Effector CD8-positive, alpha-beta T cell (primary cell): ENCODE measurements around the gene SPTBN1.

ENCODE experiments used
- DNase-seq: peaks from one replicate; lab custom pipeline; 2025; lab: John Stamatoyannopoulos, UW

The SPTBN1 gene

DNA sequence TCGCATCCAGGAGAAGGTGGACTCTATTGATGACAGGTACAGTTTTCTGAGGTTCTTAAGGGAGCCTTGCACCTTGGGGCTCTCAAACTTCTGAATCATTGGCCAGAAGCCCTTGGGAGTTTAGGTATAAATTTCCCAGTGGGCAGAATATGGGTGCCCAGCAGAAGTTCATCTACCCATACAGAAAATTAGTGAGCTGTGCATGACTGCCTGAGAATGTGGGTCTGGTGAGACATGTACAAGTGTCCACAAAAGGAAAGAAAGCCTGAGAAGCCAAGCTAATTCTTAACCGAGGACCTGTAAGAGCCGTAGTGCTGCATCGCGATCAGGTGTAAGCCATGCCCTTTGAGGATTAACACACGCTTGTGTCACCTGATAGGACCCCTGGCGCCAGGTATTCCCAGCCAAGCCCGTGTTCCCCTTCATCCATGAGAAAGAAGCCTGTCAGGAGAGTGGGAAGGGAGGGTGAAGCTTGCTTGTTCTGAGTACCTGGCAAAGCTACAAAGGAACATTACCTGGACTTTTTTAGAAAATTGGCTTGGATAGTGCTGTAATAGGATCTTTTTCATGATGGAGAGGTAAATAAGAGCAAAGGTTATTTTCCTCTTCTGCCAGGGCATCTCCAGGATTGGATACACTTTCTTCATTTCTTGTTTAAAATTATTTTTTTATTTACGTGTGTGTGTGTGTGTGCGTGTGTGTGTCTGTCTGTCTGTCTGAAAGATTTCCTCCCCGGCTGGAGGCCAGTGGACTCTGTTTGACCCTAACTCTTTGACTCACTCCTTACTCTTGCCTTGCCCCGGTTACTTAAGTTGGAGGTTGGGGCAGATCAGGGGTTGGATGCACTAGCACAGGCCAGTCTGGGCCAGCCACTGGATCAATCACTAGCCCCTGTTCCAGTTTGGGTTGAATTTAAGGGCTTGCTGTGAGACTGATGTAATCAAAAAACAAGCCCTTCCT, 176.9 kb downstream of the SPTBN1 start:
- no peak for DNase-seq

DNA sequence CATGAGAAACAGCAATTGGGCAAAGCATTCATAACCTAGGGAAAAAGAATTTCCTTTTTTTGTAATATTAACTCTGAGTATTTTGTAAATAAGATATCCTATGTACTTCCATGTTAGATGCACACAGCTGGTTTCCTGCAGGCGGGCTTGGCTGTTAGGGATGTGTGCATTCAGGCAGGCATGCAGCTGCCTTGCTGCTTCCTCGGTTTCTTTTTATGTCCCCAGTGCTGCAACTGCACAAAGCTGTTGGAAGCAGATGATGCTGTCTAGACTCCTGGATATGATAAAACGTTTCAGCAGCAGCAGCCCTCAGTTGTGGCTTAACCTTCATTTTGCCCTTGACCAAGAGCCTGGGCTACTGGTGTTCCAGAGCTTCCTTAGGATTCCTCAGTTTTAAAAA, 177.9 kb downstream of the SPTBN1 start:
- no peak for DNase-seq

DNA sequence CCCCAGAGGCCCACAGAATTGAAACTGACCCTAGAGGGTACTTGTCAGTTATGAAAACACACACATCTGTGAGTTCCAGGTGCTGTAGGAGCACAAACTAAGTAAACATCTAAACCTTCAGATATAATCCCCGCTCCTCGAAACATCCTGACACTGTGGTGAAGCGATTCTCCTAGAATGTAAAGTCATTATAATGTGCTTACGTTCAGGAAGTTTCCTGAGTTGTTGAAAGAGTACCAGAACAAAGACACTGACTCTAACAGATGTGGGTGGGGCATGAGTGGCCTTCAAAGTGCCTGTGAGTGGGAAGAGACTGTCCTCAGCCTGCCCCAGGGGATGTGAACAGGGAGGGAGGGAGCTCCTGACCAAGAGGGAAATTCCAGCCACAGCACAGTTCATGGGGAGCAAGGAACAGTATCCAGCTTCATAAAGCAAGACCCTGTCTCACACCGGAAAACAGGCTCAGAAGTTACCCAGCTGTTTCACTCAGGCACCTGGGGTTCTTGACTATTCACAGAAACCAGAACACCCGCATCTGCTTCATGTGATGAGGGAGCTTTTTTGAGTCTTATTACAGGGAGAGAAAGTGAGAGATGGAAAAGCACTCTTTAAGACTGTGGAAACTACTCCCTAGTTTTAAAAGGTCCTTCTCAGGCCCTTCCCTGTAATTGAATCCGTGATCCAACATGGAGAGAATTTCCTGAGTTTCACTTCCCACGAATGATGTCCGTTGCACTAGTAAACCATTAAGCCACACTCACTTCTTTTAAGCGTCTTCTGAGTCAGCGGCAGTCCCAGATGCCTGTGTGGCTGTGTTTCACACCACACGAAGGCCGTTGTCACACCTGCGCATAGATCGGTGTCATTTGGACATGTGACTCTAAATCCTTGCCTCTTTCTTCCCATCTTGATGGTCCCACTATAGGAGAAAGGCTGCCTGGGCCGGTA, 178.7 kb downstream of the SPTBN1 start:
- DNase-seq = no peak

DNA sequence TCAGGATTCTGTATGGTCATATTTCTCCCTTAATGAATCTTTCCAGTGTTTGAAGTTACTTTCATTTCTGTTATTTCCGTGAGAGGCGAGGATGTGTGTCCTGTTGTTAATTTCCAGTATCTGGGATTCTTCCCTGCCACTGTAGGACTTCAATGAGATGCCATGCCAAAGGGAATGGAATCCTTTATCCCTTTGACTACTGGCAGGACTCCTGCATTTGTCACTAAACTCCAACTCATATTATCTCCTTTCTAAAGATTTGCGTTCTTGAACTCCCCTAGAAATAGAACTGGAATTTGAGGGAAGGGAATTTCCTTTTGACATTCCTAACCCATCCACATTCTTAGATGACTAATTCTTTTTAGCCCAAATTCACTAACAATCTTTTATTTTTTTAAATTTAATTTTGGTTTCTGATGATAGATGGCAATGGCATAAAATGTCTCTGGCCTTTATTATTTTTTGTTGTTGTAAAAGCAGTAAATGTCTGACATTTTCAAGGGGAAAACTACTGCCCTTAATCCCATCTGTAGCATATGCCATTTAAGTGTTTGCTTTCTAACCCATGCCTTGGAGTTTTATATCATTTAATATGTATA, 179.5 kb downstream of the SPTBN1 start:
- no peak for DNase-seq

DNA sequence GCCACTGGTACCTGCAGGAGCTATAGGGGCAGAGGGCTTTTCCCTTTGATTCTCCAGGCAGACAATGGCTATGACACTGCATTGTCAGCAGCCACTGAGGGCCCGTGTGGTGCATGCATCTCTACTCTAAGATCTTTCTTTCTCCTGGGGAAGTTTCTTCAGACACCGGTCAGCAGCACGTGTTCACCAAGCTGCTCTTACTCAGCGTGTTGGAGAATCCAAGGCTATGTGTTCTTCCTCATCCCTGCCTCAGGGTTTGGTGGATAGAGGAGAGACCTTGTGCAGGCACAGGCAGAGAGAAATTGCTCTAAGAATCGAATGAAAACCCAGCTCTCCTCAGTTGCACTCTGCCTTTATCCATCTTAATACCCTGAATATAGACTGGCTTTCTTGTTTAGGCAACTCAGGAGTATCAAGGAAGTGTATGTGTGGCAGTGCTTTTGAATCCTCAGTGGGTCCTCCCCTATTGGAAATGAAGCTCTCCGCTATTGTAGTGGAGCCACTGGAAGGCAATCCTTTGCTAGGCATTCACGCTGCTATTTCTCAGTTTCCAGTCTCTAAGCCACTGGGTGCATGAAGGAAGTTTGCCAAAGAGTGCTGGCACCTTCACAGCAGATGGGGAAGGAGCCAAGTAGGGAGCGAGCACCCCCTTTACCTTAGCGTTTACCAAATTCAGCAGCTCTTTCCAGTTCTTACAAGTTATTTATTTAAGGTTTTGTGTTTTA, 180.4 kb downstream of the SPTBN1 start:
- DNase-seq = no peak

DNA sequence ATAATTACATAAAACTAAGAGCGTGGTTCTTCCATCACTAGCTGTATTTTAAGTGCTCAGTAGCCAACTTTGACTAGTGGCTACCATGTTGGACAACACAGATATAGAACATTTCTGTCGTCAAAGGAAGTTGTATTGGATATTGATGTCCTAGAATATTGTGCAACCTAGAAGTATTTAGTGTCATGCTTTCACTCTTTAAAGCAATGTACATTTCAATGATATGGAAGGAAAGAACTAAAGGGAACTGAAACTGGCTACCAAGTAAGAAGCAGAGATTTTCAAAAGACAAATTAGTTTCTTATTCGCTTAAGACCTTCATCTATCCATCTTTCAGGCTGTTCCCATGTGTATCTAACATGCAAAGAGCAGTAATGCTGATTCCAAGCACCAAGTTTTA, 182.0 kb downstream of the SPTBN1 start:
- no peak for DNase-seq

DNA sequence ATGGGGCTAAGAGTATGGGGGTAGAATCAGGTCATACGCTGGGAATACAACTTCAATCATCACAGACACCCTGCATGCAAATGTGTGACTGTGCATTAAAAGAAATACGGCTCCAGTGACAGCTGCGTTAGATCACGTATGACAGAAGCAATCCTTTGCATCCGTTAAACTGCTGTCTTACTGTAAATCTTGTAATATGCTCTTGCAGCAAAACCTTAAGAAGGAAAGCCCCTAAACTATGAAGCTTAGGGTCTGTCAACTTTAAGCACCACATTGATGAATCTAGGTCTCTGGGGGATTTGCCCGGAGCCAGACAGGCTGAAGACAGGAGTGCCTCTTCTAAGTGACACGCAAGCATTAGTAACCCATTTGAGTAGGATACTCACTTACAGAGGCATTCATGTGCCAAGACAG, 182.7 kb downstream of the SPTBN1 start:
- DNase-seq = no peak

DNA sequence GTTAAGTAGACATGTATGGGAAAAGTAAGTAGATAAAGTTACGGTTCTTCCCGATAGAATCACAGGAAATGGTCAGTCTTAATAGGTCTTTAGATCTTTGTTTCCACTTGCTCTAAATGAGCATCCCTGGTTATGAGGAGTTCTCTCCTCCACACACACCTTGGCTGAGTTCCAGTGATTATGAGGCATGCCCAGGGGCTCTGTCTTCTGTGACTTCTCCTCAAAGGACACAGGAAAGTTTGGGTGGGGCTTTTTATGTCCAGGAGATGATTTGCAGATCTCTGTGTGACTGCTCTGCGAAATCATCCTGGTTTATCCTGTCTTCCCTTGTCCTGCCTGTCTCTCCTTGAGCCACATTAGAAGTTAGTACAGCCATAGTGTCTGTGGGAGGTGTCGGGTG, 183.5 kb downstream of the SPTBN1 start:
- no peak for DNase-seq

DNA sequence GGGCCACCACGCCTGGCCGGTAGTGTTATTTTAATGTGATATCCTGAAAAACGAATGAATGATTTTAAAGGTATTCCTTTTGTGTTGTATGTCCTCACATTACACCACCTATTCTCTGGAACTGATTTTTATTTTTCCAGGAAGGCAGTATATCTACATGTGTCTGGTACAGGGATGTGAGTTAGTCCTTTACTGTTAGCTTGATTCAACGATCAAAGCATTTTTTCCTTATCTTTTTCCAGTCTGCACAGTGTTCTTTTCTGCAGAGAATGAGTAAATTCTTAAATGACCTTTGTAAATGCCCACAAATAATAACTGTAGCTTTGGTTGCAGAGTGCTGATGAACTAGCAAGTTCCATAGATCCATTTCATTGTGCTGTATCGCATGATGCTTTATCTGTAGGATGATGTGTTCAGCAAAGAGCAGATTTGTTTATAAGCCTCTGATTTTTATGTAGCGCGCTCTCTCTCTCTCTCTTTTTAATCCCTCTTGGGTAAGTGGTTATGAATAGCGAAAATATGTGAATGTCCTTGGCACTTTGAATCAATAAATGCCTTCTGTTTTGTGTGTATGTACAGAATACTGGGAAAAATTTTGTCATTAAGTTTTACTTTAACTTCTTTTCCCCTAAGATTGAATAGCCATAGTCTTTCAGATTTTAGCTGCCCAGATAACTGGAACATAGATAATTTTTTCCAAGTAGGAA, 184.9 kb downstream of the SPTBN1 start:
- no peak for DNase-seq

DNA sequence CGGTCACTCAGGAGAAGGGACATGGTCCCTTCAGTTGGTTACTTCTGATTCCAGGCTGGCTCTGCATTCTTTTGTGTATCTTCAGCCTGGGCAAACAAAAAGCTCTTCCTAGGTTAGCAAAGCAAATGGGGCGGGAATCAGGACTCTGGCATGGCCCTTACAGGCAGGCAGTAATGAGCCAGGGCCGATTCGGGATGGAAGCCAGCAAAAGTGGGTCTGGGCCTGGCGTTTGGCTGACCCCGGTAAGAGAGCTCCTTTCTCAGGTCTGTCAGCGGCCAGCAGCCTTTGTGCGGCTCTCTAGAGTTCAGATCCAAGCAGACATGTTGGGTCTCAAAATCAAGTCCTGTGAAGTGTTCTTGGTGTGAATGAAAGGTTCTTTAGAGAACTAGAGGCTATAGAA, 185.9 kb downstream of the SPTBN1 start:
- no peak for DNase-seq

DNA sequence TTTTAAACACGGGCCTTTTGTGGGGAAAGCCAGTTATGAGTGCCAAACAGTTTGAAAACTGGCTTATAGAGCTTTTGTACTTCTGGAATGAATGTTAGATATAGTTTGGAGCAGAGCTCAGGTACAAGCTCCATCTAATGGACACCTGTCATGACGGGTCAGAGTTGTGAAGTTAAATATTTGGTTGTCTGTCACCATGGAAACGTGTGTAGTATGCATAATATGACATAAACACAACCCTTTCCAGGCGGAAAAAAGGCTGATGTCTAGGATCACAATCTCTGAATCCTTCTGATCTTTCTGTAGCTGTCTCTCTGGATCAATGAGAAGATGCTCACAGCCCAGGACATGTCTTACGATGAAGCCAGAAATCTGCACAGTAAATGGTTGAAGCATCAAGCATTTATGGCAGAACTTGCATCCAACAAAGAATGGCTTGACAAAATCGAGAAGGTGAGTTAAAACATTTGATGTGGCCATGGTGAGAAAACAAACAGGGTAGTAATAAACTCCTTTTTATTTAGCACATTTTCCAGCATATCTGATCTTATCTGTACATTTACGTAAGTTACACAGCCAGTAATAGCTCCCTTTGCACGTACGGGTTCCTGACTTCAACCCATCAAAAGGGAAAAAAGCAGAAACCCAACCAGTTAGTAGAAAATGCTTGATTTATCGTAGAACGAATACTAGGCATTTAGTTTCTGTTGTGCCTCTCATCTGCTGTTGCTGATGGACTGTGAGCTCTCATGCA, 186.7 kb downstream of the SPTBN1 start:
- no peak for DNase-seq

DNA sequence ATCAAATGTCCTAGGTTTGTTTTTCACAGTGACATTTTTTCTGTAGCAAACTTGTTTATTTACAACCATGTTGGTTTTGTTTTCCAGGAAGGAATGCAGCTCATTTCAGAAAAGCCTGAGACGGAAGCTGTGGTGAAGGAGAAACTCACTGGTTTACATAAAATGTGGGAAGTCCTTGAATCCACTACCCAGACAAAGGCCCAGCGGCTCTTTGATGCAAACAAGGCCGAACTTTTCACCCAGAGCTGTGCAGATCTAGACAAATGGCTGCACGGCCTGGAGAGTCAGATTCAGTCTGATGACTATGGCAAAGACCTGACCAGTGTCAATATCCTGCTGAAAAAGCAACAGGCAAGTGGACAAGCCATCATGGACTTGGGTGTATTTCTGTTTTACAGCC, 188.1 kb downstream of the SPTBN1 start:
- no peak for DNase-seq

DNA sequence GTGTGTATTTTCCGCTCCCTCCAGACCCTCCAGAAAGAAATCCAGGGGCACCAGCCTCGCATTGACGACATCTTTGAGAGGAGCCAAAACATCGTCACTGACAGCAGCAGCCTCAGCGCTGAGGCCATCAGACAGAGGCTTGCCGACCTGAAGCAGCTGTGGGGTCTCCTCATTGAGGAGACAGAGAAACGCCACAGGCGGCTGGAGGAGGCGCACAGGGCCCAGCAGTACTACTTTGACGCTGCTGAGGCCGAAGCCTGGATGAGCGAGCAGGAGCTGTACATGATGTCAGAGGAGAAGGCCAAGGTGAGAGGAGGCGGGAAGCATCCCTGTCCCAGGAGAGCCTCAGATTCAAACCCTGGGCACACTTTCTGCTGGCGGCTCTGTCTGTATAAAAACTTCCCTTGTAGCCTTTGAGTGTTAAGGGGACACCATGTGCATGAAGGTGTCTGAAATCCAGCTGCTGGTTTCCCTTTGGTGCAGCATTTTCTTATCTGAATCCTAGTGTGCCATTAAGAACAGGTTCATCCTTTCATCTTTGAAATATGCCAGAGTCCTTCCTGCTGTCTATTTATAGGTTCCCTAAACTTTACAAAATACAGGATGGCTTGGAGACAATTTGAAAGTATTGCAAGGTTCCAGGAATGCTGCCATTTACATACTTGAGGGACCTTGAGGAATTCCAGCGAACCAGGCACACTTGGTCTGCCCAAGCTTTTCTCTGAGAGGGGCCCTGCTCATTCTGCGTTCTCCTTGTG, 190.2 kb downstream of the SPTBN1 start:
- no peak for DNase-seq

DNA sequence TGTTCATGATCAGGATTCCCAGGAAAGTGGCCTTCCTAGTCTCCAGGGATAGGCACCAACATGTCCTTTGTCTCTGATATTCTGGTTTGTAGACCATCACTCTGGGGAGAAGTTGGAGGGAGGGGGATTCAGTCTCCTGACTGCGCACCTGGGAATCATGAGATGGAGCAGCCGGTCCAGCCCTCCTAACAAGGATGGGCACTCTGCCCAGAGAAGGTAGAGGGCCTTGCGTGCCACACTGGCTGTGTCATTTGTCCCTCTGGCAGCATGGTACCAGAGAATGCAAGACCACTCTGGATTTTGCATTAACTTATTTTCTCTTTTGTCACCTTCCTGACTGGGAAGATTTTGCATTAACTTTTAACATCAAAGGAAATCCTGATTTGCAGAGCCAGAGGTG, 192.1 kb downstream of the SPTBN1 start:
- DNase-seq = no peak

DNA sequence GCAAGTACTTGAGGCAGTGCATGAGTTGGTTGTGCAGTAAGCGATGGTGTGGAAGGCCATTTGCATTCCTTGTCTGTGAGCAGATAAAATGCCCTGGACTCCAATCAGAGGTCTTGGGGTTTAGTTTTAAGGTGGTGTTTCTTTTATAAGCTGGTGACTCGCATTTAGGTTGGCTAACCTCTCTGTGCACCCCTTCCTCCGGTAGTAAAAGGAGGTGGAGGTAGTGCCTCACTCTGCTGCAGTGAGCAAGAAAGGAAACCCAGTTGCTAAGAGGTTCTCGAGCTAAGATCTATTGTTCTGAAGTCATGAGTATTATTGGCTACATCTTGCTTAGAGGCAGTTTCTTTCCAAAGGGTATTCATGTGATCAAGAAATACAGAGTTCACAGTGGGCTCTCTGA, 193.1 kb downstream of the SPTBN1 start:
- no peak for DNase-seq

DNA sequence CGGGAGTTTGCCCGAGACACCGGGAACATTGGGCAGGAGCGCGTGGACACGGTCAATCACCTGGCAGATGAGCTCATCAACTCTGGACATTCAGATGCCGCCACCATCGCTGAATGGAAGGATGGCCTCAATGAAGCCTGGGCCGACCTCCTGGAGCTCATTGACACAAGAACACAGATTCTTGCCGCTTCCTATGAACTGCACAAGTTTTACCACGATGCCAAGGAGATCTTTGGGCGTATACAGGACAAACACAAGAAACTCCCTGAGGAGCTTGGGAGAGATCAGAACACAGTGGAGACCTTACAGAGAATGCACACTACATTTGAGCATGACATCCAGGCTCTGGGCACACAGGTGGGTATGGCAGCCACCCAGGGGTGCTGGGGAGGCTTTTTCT, 193.5 kb downstream of the SPTBN1 start:
- DNase-seq = no peak

DNA sequence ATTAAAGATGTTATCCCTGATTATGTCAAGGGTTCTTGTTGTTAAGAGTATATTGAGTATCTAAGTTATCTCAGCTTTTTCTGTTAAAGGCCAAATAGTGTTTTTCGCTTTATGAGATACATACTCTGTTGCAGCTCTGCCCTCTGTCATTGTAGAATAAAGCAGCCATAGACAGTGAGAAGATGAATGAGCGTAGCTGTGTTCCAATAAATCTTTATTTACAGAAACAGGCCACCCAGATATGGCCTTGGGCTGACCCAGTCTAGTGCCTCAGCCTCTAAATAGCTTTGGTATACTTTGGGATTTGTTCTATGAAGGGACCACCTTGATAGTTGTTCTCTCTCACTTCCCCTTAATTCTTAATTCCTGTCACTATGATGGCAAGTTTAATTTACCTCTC, 194.5 kb downstream of the SPTBN1 start:
- no peak for DNase-seq

DNA sequence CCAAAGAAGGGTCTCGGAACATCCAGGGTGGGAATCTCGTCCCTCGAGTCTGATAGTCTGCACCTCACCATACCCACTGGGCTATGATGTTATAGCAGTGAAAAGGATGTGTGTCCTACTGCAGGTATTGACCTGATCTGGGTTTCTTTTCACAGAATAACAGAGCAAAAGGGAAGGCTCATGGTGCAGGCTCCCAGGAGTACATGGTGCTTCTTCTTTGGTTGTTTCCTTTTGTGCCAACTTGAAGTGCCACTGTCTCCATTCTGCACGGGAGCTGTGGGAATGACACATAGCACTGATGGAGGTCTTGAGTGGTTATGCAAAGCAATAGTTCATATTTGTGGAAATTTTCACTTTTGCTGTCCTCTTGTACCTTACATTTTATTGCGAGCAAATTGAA, 195.2 kb downstream of the SPTBN1 start:
- DNase-seq = no peak

DNA sequence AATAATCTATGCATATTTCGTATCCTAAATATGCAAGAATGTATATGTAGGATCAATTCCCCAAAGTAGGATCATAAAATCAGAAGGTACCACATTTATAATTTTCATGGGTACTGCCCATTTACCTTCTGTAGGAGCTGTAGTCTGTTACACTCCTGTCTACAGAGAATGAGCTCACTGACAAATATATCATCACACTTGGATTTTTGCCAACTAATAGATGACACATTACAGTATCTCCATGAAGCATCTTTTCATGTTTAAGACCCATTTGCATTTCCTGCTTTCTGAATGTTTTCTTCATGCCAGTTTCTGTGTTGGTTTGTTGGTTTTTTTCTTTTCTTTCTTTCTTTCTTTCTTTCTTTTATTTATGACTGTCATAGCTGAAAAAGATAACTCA, 196.4 kb downstream of the SPTBN1 start:
- DNase-seq = no peak
